GM19193 (cell line): ENCODE measurements around the gene LHX5.

Source experiments
- POLR2A ChIP-seq: IDR thresholded peaks from 4 replicates; pipeline ENCODE4 v1.6.1; 2011; ENCODE audit not compliant: insufficient read depth, insufficient read length; ENCODE audit errors: extremely low read depth

LHX5 gene

GRCh38 chr12:113440947-113441782 is 30.5 kb downstream of the LHX5 start:
- no peak for TF ChIP-seq POLR2A

GRCh38 chr12:113440336-113440735 is 31.3 kb downstream of the LHX5 start:
- TF ChIP-seq POLR2A = no peak

GRCh38 chr12:113439606-113440030 is 32.1 kb downstream of the LHX5 start:
- TF ChIP-seq POLR2A = no peak

- no peak for TF ChIP-seq POLR2A
Observed at GRCh38 chr12:113439301-113439597, 32.4 kb downstream of the LHX5 start.

- no peak for TF ChIP-seq POLR2A
Observed at GRCh38 chr12:113438523-113439300, 33.0 kb downstream of the LHX5 start.

- TF ChIP-seq POLR2A = no peak
Observed at GRCh38 chr12:113437729-113438100, 34.0 kb downstream of the LHX5 start.

GRCh38 chr12:113436993-113437728 is 34.5 kb downstream of the LHX5 start:
- no peak for TF ChIP-seq POLR2A

- no peak for TF ChIP-seq POLR2A
Observed at GRCh38 chr12:113436586-113436985, 35.1 kb downstream of the LHX5 start.

- no peak for TF ChIP-seq POLR2A
Observed at GRCh38 chr12:113435367-113435766, 36.3 kb downstream of the LHX5 start.

- TF ChIP-seq POLR2A = no peak
Observed at GRCh38 chr12:113432986-113433385, 38.7 kb downstream of the LHX5 start.

GRCh38 chr12:113428482-113428881 is 43.2 kb downstream of the LHX5 start:
- no peak for TF ChIP-seq POLR2A

GRCh38 chr12:113427882-113428281 is 43.8 kb downstream of the LHX5 start:
- TF ChIP-seq POLR2A = no peak

GRCh38 chr12:113425960-113426453 is 45.7 kb downstream of the LHX5 start:
- TF ChIP-seq POLR2A = no peak

- no peak for TF ChIP-seq POLR2A
Observed at GRCh38 chr12:113424915-113425823, 46.5 kb downstream of the LHX5 start.

GRCh38 chr12:113424456-113424855 is 47.2 kb downstream of the LHX5 start:
- TF ChIP-seq POLR2A = no peak
